Measurements from ENCODE around the gene SCAMP4.
A peak's percentile ranks its signal among the peaks of the same experiment; 100 is the strongest.

SCAMP4 gene

DNA sequence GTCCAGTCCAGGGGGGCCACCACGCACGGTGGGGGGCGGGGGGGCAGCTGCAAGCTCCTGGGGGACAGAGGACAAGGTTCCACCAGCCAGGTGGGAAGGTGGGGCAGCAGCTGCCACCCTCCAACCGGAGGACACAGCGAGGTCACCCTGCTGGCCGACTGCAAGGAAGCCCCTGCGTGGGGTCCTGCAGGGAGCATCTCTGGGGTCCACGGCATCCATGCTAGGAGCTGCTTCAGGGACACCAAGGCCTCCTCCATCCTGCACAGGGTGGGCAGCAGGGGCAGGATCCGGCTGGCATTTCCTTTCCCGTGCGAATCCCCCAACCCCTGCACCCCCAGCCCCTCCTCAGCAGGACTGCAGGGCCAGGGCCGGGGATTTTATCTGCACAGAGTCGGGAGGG lies 33.6 kb upstream of the SCAMP4 start:
- TF ChIP-seq, protein P1, sequence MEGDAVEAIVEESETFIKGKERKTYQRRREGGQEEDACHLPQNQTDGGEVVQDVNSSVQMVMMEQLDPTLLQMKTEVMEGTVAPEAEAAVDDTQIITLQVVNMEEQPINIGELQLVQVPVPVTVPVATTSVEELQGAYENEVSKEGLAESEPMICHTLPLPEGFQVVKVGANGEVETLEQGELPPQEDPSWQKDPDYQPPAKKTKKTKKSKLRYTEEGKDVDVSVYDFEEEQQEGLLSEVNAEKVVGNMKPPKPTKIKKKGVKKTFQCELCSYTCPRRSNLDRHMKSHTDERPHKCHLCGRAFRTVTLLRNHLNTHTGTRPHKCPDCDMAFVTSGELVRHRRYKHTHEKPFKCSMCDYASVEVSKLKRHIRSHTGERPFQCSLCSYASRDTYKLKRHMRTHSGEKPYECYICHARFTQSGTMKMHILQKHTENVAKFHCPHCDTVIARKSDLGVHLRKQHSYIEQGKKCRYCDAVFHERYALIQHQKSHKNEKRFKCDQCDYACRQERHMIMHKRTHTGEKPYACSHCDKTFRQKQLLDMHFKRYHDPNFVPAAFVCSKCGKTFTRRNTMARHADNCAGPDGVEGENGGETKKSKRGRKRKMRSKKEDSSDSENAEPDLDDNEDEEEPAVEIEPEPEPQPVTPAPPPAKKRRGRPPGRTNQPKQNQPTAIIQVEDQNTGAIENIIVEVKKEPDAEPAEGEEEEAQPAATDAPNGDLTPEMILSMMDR (IDR thresholded peaks at IDR 0.05): no peak

DNA sequence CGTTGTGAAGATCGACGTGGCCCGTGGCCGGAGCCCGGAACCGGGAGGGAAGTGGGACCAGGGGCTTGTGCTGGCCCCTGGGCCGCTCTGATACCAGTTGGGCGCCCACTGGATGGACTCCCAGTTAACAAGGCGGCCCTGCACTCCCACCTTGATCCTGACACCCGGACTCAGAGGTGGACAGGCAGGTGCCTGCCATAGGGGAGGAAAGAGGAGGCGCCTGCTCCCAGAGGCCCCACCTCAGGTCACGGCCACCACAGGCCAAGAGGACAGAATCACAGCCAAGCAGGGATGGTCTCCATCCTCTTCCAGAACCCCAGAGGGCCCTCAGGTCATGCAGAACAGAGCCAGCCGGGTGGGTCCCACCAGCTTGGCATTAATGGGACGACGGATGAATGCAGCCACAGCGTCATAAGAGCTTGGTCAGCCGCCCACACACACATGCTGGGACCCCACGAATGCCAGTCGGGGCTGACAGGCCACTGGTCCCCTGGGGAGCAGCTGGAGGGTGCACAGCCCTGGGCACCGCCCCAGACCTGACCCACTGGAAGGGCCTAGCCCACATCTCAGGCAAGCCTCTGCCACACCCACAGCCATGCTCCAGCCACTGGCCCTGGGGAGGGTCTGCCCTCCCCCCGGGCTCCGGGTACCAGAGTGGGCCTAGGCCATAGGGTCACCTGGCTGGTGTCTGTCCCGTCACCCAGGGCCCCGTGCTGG lies 32.2 kb upstream of the SCAMP4 start:
- TF ChIP-seq, protein P1 (IDR thresholded peaks at IDR 0.05): no peak

DNA sequence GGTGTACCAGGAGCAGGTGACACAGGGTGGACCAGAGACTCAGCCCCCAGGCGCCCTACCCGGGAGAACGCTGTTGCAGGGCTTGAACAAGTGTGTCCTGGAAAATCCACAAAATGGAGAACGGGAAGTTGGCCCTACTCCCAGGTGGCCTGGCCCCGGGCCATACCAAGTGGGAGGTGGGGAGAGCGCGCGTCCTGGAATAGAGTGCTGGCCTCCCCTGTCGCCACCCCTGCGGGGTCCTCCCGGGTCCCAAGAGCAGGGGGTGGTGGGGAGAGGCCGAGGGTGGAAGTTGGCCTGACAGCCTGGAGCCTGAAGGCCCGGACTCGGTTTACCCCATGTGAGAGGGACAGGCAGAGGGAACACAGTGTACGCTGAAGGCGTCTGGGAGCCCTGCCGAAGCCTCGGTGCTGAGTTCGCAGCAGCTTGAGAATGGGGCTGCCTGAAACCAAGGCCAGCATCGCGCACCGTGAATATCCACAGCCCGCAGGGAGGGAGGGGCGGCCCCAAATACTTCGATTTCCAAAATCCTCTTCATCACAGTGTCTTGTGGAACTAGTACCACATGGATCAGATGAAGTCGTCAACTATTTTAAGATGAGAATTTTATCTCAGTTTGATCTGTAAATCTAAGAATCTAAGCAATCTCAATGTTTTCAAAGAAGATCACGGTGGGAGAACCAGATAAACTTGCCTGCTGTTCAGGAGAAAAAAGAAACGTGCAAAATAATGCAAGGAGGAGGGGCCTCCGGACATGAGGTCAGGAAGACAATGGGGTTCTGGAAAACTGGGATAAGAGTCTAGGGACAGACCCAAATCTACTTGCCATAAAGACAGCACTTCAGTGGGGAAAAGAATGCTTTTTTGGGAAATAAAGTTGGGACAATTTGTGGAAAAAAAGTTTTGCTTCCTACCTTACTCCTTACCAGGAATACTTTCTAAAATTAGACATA lies 31.4 kb upstream of the SCAMP4 start:
- TF ChIP-seq, protein P1 (IDR thresholded peaks at IDR 0.05): no peak

DNA sequence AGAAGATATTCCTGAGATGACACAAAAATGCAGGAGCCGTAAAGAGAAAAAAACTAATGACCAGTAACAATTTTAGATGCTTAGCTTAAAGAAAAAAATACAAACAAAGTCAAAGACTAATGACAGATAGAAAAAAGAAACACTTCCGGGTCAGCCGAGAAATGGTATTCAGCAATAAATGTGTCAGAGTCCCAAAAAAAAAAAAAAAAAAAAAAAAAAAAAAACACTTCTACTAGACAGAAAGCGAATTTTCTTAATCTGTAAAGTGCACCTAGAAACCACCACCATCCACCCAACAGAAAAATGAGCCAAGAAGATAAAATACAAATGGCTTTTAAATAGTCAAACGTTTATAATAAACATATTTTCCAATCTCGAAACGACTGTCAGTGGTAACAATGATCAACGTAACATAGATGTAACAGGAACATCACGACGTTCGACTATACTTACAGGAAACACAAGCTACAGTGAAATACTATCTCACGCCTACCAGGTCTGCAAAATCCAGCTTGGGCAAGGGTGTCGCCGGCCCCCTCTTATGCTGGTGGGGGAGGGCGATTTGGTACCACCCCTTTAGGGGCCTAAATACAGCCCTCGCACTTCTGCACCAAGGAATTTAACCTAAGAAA lies 30.5 kb upstream of the SCAMP4 start:
- TF ChIP-seq, protein P1 (IDR thresholded peaks at IDR 0.05): no peak

DNA sequence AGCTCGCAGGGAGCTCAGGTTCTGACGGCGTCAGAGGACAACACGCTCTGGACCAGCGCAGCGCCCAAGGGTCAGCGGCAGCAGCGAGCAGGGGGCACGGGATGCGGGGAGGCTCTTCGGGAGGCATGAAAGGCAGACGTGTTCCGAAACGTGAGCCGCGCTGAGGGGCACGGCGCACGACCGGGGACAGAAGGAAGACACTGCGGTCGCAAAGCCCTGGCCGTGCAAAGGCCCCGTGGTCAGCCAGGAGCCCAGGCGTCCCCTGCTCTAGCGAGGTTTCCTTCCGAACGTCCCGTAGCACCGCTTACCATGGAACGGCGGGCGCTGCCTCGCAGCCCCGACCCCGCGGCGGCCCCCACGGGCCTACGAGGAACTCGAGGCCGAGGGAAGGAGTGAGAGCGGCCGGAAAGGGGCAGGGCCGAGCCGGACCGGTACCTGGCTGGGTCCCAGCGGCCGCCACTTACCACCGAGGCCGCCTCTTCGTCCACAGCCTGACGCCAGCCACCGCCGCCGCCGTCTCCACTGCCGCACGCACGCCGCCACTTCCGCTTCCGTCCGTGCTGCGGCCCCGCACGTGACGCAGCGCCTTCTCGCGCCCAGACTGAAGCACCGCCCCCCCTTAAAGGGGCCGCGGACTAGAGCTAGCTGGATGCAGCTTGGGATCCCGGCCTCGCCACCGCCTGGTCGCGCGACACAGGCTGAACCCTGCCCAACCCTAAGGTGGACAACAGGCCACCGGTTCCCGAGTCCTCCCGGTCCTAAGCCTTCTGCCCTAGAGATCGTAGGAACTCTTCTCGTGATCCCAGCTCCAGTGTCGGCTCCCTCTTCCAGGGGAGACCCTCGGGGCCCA lies 29.3 kb upstream of the SCAMP4 start:
- TF ChIP-seq, protein P1 (IDR thresholded peaks at IDR 0.05): no peak; the same call in 1 of the 2 replicates

DNA sequence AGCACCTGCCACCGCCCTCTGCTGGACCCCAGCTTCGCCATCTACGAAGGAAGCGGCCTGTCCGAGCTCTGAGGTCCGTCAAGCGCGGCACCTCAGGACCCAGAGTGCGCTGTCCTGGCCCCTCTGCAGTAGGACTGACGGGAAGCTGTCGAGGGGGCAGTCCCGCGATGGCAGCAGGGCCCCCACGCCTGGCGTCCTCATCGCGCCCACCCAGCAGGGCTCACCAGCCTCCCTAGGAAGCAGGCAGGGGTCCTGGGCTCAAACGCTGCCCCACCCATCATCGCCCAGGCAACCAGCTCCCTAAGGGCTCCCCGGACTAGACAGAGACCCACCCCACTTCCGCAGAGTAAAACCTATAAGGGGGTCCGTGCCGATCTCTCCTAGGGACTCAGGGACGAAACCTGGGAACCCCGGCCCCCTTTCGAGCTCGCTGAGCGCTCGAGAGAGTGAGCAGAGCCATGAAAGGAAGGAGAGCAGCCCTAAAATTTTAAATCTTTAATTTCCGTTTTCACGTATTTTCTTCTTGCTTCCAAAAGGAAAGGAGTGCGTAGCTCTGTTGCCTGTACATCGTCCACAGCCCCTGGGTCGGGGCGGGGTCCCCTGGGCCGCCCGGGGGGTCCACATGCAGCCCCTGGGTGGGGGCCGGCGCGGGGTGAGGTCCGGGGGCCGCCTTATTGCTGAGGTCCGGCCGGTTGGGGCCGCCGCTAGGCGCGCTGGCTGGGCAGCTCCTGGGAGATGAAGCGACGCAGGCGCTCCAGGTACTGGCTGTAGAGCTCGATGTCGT lies 28.5 kb upstream of the SCAMP4 start:
- TF ChIP-seq, protein P1 (IDR thresholded peaks at IDR 0.05): peak; percentile 28; the same call in 1 of the 2 replicates

Measured in LNCAP (cell line).